ENCODE measurements around the gene LYRM7.

- TF ChIP-seq, protein P1, sequence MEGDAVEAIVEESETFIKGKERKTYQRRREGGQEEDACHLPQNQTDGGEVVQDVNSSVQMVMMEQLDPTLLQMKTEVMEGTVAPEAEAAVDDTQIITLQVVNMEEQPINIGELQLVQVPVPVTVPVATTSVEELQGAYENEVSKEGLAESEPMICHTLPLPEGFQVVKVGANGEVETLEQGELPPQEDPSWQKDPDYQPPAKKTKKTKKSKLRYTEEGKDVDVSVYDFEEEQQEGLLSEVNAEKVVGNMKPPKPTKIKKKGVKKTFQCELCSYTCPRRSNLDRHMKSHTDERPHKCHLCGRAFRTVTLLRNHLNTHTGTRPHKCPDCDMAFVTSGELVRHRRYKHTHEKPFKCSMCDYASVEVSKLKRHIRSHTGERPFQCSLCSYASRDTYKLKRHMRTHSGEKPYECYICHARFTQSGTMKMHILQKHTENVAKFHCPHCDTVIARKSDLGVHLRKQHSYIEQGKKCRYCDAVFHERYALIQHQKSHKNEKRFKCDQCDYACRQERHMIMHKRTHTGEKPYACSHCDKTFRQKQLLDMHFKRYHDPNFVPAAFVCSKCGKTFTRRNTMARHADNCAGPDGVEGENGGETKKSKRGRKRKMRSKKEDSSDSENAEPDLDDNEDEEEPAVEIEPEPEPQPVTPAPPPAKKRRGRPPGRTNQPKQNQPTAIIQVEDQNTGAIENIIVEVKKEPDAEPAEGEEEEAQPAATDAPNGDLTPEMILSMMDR (IDR thresholded peaks at IDR 0.05): no peak
- no peak for TF ChIP-seq POLR2A (IDR thresholded peaks at IDR 0.05)
- no peak for TF ChIP-seq POLR2AphosphoS5 (IDR thresholded peaks at IDR 0.05; ENCODE audit: insufficient read depth in 1 of 2, low read depth in 1 of 2)
Observed at GRCh38 chr5:131185523-131186104, 14.9 kb downstream of the LYRM7 start.
